H9 (cell line): ENCODE data around the gene RASSF3. TPM values are rescaled to one million over a fixed set of nuclear protein-coding genes. Genes with fewer than 3 reads are reported as not detected.
A peak's percentile ranks its signal among the peaks of the same experiment; 100 is the strongest.

ENCODE experiments used
- DNase-seq: peaks from one replicate; pipeline ENCODE4 v3.0.0-alpha.2; 2017
- H2AFZ ChIP-seq: one replicate; pipeline ENCODE4 v1.6.1; 2013; ENCODE audit warnings: mild to moderate bottlenecking, low read length, control low read depth, moderate library complexity
- H2AK5ac ChIP-seq: 2 replicates; pipeline ENCODE4 v1.6.1; 2013; ENCODE audit warnings: low read length, control low read depth, mixed read lengths; ENCODE audit not compliant: insufficient read length
- H2BK120ac ChIP-seq: one replicate; pipeline ENCODE4 v1.6.1; 2013; ENCODE audit warnings: low read depth, mild to moderate bottlenecking, low read length, control low read depth, inconsistent platforms; ENCODE audit not compliant: poor library complexity, severe bottlenecking
- H2BK12ac ChIP-seq: 2 replicates; pipeline ENCODE4 v1.6.1; 2013; ENCODE audit warnings: low read length, control low read depth, mixed read lengths, low read depth; ENCODE audit not compliant: insufficient read length
- H2BK15ac ChIP-seq: 2 replicates; pipeline ENCODE4 v1.6.1; 2013; ENCODE audit warnings: low read depth, low read length, control low read depth
- H2BK20ac ChIP-seq: one replicate; pipeline ENCODE4 v1.6.1; 2013; ENCODE audit warnings: low read depth, mild to moderate bottlenecking, low read length, control low read depth, inconsistent platforms; ENCODE audit not compliant: poor library complexity, severe bottlenecking
- H2BK5ac ChIP-seq: 2 replicates; pipeline ENCODE4 v1.6.1; 2013; ENCODE audit warnings: low read length, control low read depth, mixed read lengths; ENCODE audit not compliant: insufficient read length
- H3K14ac ChIP-seq: 2 replicates; pipeline ENCODE4 v1.6.1; 2013; ENCODE audit warnings: low read length, control low read depth; ENCODE audit not compliant: insufficient read depth
- H3K18ac ChIP-seq: 2 replicates; pipeline ENCODE4 v1.6.1; 2013; ENCODE audit warnings: low read depth, mild to moderate bottlenecking, mixed read lengths, low read length, control low read depth; ENCODE audit not compliant: insufficient read length
- H3K23ac ChIP-seq: 2 replicates; pipeline ENCODE4 v1.6.1; 2013; ENCODE audit warnings: low read length, control low read depth, mixed read lengths, low read depth; ENCODE audit not compliant: insufficient read length
- H3K23me2 ChIP-seq: 2 replicates; pipeline ENCODE4 v1.6.1; 2013; ENCODE audit warnings: low read depth, mild to moderate bottlenecking, mixed read lengths, low read length, control low read depth; ENCODE audit not compliant: insufficient read length, poor library complexity, severe bottlenecking
- H3K27ac ChIP-seq: 2 replicates; pipeline ENCODE4 v1.5.1; 2013; ENCODE audit warnings: low read length, control low read depth, mixed read lengths, low read depth; ENCODE audit not compliant: insufficient read length
- H3K27me3 ChIP-seq: 2 replicates; pipeline ENCODE4 v1.6.1; 2013; ENCODE audit warnings: low read length, control low read depth, inconsistent platforms; ENCODE audit not compliant: insufficient read depth
- H3K4ac ChIP-seq: 2 replicates; pipeline ENCODE4 v1.6.1; 2013; ENCODE audit warnings: low read depth, mild to moderate bottlenecking, control low read depth, inconsistent platforms, low read length, moderate library complexity
- H3K4me1 ChIP-seq: 2 replicates; pipeline ENCODE4 v1.6.1; 2013; ENCODE audit warnings: low read length, control low read depth, inconsistent platforms; ENCODE audit not compliant: insufficient read depth
- H3K4me2 ChIP-seq: 2 replicates; pipeline ENCODE4 v1.6.1; 2013; ENCODE audit warnings: low read length, control low read depth, mixed read lengths; ENCODE audit not compliant: insufficient read length, insufficient read depth
- H3K56ac ChIP-seq: 2 replicates; pipeline ENCODE4 v1.6.1; 2013; ENCODE audit warnings: low read depth, mild to moderate bottlenecking, mixed read lengths, low read length, control low read depth; ENCODE audit not compliant: insufficient read length
- H3K79me1 ChIP-seq: 2 replicates; pipeline ENCODE4 v1.6.1; 2013; ENCODE audit warnings: low read depth, mild to moderate bottlenecking, moderate library complexity, low read length, control low read depth, inconsistent platforms; ENCODE audit not compliant: insufficient read depth, poor library complexity, severe bottlenecking
- H3K79me2 ChIP-seq: 2 replicates; pipeline ENCODE4 v1.6.1; 2013; ENCODE audit warnings: low read length, control low read depth, inconsistent platforms; ENCODE audit not compliant: insufficient read depth
- H3K9ac ChIP-seq: 2 replicates; pipeline ENCODE4 v1.6.1; 2013; ENCODE audit warnings: low read length, control low read depth, mixed read lengths; ENCODE audit not compliant: insufficient read length; ENCODE audit errors: extremely low read depth
- H3K9me3 ChIP-seq: one replicate; pipeline ENCODE4 v1.6.1; 2013; ENCODE audit warnings: low read depth, low read length, inconsistent platforms; ENCODE audit not compliant: control insufficient read depth
- H3T11ph ChIP-seq: one replicate; pipeline ENCODE4 v1.6.1; 2013; ENCODE audit warnings: mild to moderate bottlenecking, low read length, control low read depth, inconsistent platforms
- H4K20me1 ChIP-seq: one replicate; pipeline ENCODE4 v1.6.1; 2013; ENCODE audit not compliant: control insufficient read depth, insufficient read length, insufficient read depth
- H4K5ac ChIP-seq: 2 replicates; pipeline ENCODE4 v1.6.1; 2013; ENCODE audit warnings: low read depth, mild to moderate bottlenecking, mixed read lengths, low read length, control low read depth; ENCODE audit not compliant: insufficient read length
- H4K8ac ChIP-seq: replicated peaks from 2 replicates; pipeline ENCODE4 v1.6.1; 2013; ENCODE audit warnings: low read length, control low read depth, mixed read lengths, low read depth; ENCODE audit not compliant: insufficient read length
- H4K91ac ChIP-seq: 2 replicates; pipeline ENCODE4 v1.6.1; 2013; ENCODE audit warnings: low read depth, mild to moderate bottlenecking, moderate library complexity, mixed read lengths, low read length, control low read depth; ENCODE audit not compliant: insufficient read length
- H3K27ac Mint-ChIP-seq, 3 experiments: 2 replicates in 2 of 3; 3 replicates in 1 of 3; pipeline ENCODE4 v1.8.0; 2020 to 2021; ENCODE audit warnings: mixed read lengths in 3 of 3, mild to moderate bottlenecking in 1 of 3, moderate library complexity in 1 of 3
- H3K27me3 Mint-ChIP-seq: 2 replicates; pipeline ENCODE4 v1.8.0; 2021; ENCODE audit warnings: low read depth, mild to moderate bottlenecking, moderate library complexity, mixed read lengths
- H3K36me3 Mint-ChIP-seq, 3 experiments: 2 replicates in 2 of 3; 3 replicates in 1 of 3; pipeline ENCODE4 v1.8.0; 2020 to 2021; ENCODE audit warnings: low read depth in 3 of 3, mixed read lengths in 3 of 3; ENCODE audit not compliant: insufficient read depth in 1 of 3
- H3K4me1 Mint-ChIP-seq, 2 experiments: 2 replicates each; pipeline ENCODE4 v1.8.0; 2020; ENCODE audit warnings: mixed read lengths in 2 of 2
- H3K4me3 Mint-ChIP-seq, 2 experiments: 2 replicates in 1 of 2; 3 replicates in 1 of 2; pipeline ENCODE4 v1.8.0; 2020 to 2021; ENCODE audit warnings: mild to moderate bottlenecking in 2 of 2, mixed read lengths in 2 of 2, moderate library complexity in 1 of 2
- H3K9me3 Mint-ChIP-seq, 2 experiments: 2 replicates in 1 of 2; 3 replicates in 1 of 2; pipeline ENCODE4 v1.8.0; 2020; ENCODE audit warnings: mild to moderate bottlenecking in 2 of 2, mixed read lengths in 2 of 2, moderate library complexity in 1 of 2
- WGBS: extraction: QIAGEN DNeasy Blood & Tissue Kit; methylation state at CpG from one replicate; pipeline ENCODE4 v1.1.7; 2013; ENCODE audit warnings: missing lambda C conversion rate, low lambda C conversion rate, mixed read lengths; ENCODE audit not compliant: insufficient read length; ENCODE audit errors: extremely low coverage; 5-methylcytosine and 5-hydroxymethylcytosine counted together
- total RNA-seq: library from RNA; stranded (reverse); gene quantifications from 2 replicates; pipeline ENCODE4 v1.2.1, GENCODE V29; 2021
- TF ChIP-seq, protein P1 (sequence below): fragments of 200-600 bp; sonication (generic); conservative IDR thresholded peaks from 3 replicates; pipeline ENCODE4 v1.8.0; 2021; ENCODE audit warnings: antibody characterized with exemption, mild to moderate bottlenecking

Gene RASSF3
- total RNA-seq, 1 experiment from 2014 or later = 45.1 TPM

DNA sequence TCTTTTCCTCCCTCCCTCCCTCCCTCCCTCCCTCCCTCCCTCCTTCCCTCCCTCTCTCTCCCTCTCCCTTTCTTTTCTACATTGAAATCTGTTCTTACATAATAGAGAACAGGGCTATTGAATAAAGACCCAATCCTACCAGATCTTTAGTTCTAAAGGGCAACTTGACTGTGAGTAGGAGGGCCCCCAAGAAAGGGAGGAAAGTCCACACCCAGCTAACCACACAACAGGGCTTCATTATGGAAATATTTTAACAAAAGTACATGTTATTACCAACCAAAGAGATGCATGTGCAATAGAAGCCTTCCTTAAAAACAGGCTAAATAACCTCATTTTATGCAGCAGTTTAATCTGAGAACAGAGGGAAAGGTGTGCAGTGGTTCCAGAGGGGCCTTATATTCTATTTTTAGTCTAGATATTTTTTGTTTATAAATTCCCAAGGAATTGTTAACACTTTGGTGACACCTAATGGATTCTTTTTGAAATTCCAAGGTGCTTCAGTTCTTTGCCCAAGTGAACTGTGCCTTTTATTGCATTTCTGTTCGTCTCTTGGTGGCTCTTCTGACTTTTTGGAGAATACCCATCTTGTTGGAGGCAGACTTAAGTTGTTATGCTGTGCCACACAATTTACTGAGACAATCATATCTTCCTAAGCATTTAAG lies 85.9 kb downstream of the RASSF3 start:
- no peak overlapping the region for H3K56ac ChIP-seq
- no peaks in the 10 kb centered on the region for H3K79me2 ChIP-seq
- Mint-ChIP-seq H3K9me3 (no peaks in the 10 kb centered on the region), H3K36me3 (peaks cover 0 to 23% (median 18%) of the 10 kb centered on the region in 3 experiments; a peak in 5 of 7 replicates), H3K27ac (peak overlapping the region in 1 of 3 experiments; percentile 41; a peak in 1 of 7 replicates), H3K4me1 (peaks cover 33 to 55% of the 10 kb centered on the region in 2 experiments), H3K27me3 (no peaks in the 10 kb centered on the region; the same call in 1 of the 2 replicates), H3K4me3 (no peak overlapping the region)
- H3K79me1 ChIP-seq = no peaks in the 10 kb centered on the region
- H4K91ac ChIP-seq = no peak overlapping the region
- H3K23ac ChIP-seq = no peak overlapping the region
- no peak overlapping the region for H2BK20ac ChIP-seq
- no peak overlapping the region for H2AK5ac ChIP-seq
- no peak overlapping the region for H2BK5ac ChIP-seq
- H3K18ac ChIP-seq = no peak overlapping the region
- H2BK120ac ChIP-seq = no peak overlapping the region
- no peak overlapping the region for H2BK12ac ChIP-seq
- no peak overlapping the region for H3K14ac ChIP-seq
- no peak overlapping the region for H3T11ph ChIP-seq
- no peak for DNase-seq
- no peaks in the 10 kb centered on the region for H4K20me1 ChIP-seq
- no peak overlapping the region for H2BK15ac ChIP-seq
- H3K9ac ChIP-seq = no peak overlapping the region
- H3K9me3 ChIP-seq = no peaks in the 10 kb centered on the region
- TF ChIP-seq, protein P1, sequence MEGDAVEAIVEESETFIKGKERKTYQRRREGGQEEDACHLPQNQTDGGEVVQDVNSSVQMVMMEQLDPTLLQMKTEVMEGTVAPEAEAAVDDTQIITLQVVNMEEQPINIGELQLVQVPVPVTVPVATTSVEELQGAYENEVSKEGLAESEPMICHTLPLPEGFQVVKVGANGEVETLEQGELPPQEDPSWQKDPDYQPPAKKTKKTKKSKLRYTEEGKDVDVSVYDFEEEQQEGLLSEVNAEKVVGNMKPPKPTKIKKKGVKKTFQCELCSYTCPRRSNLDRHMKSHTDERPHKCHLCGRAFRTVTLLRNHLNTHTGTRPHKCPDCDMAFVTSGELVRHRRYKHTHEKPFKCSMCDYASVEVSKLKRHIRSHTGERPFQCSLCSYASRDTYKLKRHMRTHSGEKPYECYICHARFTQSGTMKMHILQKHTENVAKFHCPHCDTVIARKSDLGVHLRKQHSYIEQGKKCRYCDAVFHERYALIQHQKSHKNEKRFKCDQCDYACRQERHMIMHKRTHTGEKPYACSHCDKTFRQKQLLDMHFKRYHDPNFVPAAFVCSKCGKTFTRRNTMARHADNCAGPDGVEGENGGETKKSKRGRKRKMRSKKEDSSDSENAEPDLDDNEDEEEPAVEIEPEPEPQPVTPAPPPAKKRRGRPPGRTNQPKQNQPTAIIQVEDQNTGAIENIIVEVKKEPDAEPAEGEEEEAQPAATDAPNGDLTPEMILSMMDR = peak; percentile 54; the same call in 2 of the 3 replicates
- H3K27me3 ChIP-seq = no peaks in the 10 kb centered on the region
- H4K5ac ChIP-seq = no peak overlapping the region
- H3K4me2 ChIP-seq = no peak overlapping the region
- no peak overlapping the region for H2AFZ ChIP-seq
- no peaks in the 10 kb centered on the region for H3K23me2 ChIP-seq
- no peaks in the 10 kb centered on the region; the same call in 1 of the 2 replicates for H3K4me1 ChIP-seq
- H3K27ac ChIP-seq = no peak overlapping the region
- no CpG with 5 or more reads among the region's 1 CpG for WGBS
- H4K8ac ChIP-seq = no peak overlapping the region
- H3K4ac ChIP-seq = no peak overlapping the region
